Cortex of kidney (tissue), 1 donor: ENCODE measurements around the gene COL13A1.

Source experiments
- DNase-seq: peaks from one replicate; lab custom pipeline; 2025; lab: John Stamatoyannopoulos, UW

Gene COL13A1

DNA sequence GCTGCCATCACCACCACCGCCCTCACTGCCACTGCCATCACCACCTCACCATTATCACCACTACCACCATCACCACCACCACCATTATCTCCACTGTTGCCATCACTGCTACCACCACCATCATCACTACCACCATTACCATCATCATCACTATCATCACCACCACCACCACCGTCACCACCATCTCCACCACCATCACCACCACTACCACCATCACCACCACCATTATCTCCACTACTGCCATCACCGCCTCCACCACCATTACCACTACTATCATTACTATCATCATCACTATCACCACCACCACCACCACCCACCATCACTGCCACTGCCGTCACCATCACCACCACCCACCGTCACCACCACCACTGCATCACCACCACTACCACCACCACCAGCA, 9.9 kb upstream of the COL13A1 start:
- no peak for DNase-seq

- DNase-seq: no peak
Measured at GRCh38 chr10:69792341-69792740, 9.4 kb upstream of the COL13A1 start.

- no peak for DNase-seq
Measured at GRCh38 chr10:69794673-69795072, 7.0 kb upstream of the COL13A1 start.

DNA sequence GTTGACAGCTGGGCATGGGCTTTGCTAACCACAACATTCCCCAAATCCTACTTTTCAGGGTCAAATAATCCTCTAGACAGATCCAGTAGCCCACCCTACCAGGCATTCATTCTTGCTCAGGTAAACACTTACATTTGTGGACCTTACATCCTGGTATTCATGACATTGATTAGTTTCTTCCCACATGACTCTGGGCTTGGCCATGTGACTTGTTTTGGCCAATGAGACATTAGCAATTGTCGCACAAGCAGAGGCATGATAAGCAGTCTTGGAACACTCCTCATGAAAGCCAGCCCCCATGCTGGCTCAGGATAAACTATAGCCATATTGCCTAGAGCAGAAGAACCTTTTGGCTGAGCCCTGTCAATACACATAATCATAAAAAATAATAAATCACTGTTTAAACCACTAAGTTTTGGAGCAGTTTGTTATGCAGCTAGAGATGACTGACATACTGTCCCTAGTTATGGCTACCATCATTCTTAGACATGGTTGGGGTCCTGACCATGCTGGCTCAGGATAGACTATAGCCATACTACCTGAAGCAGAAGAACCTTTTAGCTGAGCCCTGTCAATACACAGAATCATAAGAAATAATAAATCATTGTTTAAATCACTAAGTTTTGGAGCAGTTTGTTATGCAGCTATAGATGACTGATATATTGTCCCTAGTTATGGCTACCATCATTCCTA, 6.3 kb upstream of the COL13A1 start:
- DNase-seq: no peak

DNA sequence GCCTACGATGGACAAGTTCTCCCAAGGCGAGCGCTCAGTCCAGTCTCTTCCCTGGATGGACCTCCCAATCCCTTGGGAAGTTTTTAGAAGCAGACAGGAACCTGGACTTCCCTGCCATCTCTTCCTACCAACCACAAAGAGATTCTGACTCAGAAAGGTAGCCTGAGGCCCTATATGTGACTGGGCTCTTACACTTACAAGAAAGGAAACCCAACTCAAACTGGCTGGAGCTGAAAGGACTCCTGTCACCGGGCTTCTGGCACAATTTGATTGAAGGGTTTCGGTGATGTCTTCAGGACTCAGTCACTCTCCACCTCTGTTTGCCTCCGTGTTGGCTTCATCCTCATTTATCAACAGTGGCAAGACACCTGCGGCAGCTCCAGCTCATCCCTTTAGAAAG, 3.7 kb upstream of the COL13A1 start:
- DNase-seq: no peak

DNA sequence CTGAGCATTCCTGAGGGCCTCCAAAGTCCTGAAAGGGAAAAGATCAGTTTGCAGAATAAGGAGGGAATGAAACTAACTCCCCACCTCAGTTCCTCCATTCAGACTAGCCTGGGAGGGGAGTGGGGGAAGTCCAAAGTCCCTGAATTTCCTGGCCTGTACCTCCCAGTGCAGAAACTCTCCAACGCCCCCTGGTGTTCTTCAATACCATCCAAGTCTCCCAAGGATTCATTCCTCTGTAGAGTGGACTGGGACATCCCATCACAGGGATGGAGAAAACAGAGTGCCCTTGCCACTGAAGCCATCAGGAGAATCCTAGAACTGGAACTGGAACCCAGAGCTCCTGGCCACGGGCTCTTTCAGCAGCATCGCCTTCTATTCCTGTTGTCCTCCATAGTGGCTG, 1.6 kb upstream of the COL13A1 start:
- no peak for DNase-seq

DNA sequence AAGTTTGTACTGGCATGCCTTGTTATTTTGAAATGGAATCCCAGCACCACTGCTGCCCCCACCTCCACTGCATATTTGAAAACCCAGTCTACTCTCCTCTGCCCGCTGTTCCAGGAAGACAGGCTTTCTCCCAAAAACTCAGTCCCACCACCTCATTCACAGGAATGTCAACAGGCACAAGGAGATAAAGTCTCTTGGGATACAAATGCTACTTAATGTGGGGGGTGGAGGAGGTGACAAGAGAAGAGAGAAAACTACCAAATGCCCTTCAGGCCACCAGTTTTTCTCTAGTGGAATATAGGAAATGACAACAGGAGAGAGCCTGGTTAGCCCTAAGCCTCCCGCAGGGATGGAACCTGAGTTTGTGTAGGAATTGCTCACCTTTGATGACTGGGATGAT, 1.0 kb upstream of the COL13A1 start:
- no peak for DNase-seq

DNA sequence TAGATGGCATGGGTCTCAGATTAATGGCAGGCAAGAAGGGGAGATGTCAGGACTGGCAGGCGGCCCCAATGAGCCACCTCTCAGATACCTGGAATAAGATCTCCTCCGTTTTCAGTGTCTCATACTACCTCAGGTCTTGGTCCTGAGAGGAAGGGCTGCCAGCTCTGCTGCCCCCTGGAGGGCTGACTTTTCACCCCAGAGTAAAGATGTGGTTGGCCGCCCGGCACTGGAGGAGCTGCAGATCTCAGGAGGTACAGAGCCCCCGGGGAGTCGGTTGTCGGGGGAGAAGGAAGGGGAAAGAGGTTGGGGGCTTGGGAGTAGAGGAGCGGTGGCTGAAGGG, 642 bp upstream of the COL13A1 start:
- no peak for DNase-seq

DNA sequence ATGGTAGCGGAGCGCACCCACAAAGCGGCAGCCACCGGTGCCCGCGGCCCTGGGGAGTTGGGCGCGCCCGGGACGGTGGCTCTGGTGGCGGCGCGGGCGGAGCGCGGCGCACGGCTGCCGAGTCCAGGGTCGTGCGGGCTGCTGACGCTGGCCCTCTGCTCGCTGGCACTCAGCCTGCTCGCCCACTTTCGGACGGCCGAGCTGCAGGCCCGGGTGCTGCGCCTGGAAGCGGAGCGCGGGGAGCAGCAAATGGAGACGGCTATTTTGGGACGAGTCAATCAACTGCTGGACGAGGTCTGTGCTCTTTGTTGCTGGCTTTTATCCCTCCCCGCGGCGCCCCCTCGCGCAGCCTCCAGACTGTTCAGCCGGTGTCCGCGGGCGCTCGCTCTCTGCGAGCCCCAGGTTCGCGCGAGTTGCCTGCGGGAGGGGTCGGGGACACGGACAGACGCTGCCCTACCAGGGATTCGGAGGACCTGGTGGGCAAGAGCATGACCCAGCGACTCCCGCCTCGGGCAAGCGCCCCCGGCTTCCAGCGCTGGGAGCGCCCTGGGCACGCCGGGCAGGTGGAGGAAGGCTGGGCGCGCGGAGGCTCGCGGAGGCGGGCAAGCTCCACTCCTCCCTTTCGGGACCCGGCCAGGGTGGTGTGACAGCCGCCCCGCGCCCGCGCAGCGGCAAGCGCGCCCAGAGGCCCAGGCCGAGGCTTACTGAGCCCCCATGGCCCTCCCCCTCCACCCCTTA, 887 bp downstream of the COL13A1 start:
- no peak for DNase-seq

- DNase-seq: no peak
Measured at GRCh38 chr10:69803809-69804208, 2.1 kb downstream of the COL13A1 start.

DNA sequence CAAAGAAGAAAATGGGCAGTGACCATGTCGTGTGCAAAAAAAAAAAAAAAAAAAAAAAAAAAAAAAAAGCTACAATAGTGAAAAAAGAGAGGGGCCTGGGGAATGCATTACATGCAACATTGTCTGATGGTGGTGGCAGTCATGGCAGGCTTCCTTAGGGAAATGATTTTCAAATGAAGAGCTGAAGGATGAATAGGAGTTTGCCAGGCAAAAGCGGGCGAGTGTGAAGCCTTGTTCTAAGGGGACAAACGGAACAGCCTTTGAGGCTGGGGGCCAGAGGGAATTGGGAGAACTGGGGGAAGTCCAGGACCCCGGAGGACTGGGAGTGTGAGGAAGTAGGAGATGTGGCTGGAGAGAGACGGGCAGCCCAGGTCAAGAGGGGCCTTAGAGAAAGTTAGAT, 3.1 kb downstream of the COL13A1 start:
- no peak for DNase-seq

DNA sequence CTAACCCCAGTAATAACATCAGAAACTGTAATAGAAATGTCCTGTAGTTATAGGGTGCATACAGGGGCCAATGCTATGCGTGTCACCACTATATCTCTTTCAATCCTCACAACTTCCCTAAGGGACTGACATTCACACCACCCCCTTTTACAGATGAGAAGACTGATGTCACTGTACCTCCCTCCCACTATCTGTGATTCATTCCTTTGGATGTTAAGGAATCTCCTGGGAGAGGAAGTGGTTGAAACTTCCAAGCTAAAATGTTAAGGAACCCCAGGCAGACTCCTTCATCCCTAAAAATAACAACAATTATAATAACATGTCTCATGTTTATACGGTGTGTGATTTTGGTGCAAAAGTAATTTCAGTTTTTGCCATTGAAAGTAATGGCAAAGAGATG, 5.4 kb downstream of the COL13A1 start:
- no peak for DNase-seq

DNA sequence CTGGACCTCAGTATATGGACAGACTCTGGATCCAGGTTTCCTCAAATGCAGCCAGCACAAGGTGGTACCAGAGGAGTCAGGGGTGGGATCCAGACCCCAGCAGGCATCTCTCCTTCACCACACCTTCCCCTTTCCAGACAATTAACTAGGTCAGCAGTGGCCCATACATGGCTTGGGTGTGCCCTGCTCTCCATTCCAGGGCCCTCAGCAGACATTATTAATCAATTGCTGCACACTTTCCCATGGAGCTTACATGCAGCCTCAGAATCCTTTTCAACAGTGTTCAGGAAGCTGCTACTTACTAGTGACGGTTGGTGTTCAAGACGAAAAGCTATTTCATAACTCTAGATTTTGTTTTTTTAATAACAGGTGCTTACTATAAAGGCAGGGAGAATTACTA, 6.0 kb downstream of the COL13A1 start:
- no peak for DNase-seq

DNA sequence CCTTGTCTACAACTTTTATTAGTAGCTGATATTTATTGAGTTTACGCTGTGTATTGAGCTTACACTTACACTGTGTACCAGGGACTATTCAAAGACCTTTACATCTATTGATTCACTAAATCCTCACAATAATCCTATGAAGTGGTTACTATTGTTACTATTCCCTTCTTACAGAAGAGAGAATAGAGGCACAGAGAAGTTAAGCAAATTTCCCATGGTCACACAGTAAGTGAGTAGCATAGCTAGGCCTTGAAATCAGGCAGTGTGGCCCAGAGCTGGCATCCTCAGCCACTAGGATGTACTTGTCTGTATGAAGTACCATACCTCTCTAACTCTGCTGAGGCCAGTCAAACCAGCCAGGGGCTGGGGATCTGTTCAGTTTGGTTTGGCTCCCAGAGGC, 7.6 kb downstream of the COL13A1 start:
- no peak for DNase-seq

DNA sequence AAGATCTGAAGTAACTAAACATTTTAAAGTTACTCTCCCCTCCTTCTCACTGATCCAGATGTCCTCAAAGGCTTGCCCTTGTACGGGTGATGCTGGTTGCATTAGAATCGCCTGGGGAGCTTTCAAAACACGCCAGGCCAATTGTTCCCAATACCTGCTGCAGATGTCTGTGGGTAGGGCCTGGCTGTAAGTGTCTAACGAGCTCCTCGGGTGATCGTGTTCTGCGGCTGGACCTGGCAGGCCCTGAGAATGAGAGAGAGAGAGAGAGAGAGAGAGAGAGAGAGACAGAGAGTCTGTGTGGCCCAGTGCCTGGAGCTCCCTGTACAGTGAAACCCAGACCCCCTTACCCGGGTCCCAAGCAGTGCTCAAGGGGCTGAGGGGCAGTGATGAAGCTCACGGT, 8.4 kb downstream of the COL13A1 start:
- no peak for DNase-seq

- DNase-seq: no peak
Measured at GRCh38 chr10:69810675-69811397, 9.1 kb downstream of the COL13A1 start.

DNA sequence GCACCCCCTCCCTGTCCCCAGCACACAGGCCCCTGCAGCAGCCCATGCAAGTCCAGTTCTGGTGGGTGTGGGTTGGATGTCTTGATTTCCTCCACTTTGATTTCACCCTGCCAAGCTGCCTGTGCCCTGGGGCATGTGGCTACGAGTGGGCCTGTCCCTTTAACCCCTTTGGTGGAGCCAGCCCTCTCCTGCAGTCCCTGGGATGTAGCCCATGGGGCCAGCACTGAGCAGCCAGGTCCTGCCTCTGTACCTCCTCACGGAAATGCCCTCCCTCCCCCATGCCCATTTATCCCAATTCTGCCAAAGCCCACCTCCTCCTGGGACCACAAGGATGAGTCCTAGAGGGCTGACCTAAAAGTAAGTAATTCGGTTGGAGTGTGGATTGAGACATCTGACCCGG, 11.9 kb downstream of the COL13A1 start:
- no peak for DNase-seq

- DNase-seq: no peak
Measured at GRCh38 chr10:69814251-69814650, 12.5 kb downstream of the COL13A1 start.

DNA sequence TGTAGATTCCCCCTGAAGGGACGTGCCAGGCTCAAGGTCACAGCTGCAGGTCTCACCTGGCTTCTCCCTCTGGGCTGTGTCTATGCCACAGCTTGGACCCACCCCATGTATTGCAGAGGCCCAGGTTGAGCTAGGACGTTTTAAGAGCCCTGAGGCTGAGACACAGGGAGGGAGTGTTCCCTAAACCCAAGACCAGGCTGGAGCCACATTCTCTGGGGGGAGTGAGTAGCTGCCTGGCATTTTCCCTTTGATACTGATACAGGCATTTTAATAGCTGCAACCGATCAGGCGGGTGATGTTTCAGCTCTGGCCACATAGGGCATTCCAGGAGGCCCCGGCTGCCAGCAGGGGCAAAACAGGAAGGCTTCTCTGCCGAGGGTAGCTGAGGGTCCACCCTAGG, 13.4 kb downstream of the COL13A1 start:
- DNase-seq: no peak

- no peak for DNase-seq
Measured at GRCh38 chr10:69816521-69816920, 14.8 kb downstream of the COL13A1 start.

GRCh38 chr10:69817078-69817581, 15.4 kb downstream of the COL13A1 start:
- DNase-seq: no peak

- DNase-seq: no peak
Measured at GRCh38 chr10:69818676-69819239, 17.1 kb downstream of the COL13A1 start.
